ENCODE data around the gene ALDH3A1.

- TF ChIP-seq SP1 (CRISPR knock-in tag; conservative IDR thresholded peaks at IDR 0.05) (no peak), MAX (CRISPR knock-in tag; IDR thresholded peaks at IDR 0.05) (no peak), USF2 (CRISPR knock-in tag; IDR thresholded peaks at IDR 0.05) (no peak), ATF2 (CRISPR knock-in tag; IDR thresholded peaks at IDR 0.05; ENCODE audit: borderline replicate concordance, low read depth) (no peak), ATF3 (CRISPR knock-in tag; conservative IDR thresholded peaks at IDR 0.05) (no peak), CREB1 (CRISPR knock-in tag; IDR thresholded peaks at IDR 0.05) (no peak)
Observed at GRCh38 chr17:19720210-19720475, 28.0 kb downstream of the ALDH3A1 start.
